HG03558 (cell line): ENCODE data around the gene SCGB2A2.

Experiments
- ATAC-seq: cut with Tn5 transposase; IDR thresholded peaks from one replicate; pipeline ENCODE4 v1.9.1; 2021; ENCODE audit warnings: moderate number of reproducible peaks; ENCODE audit not compliant: unreplicated experiment; ENCODE audit errors: extremely low read depth

The SCGB2A2 gene

GRCh38 chr11:62269654-62270278 lies at the start of gene SCGB2A2:
Gene SCGB2A2 (plus strand): TSS chr11:62270158. CDS start chr11:62270217, 59 bp downstream.
- ATAC-seq = no peak

- no peak for ATAC-seq
Measured at GRCh38 chr11:62221498-62221897, 48.5 kb upstream of the SCGB2A2 start.

GRCh38 chr11:62223095-62223494 lies 46.9 kb upstream of the SCGB2A2 start:
- no peak for ATAC-seq

- no peak for ATAC-seq
Measured at GRCh38 chr11:62233730-62234129, 36.2 kb upstream of the SCGB2A2 start.

GRCh38 chr11:62236187-62236586 lies 33.8 kb upstream of the SCGB2A2 start:
- no peak for ATAC-seq

GRCh38 chr11:62237499-62237898 lies 32.5 kb upstream of the SCGB2A2 start:
- no peak for ATAC-seq

- no peak for ATAC-seq
Measured at GRCh38 chr11:62238151-62238550, 31.8 kb upstream of the SCGB2A2 start.

- ATAC-seq = no peak
Measured at GRCh38 chr11:62241095-62241494, 28.9 kb upstream of the SCGB2A2 start.

- no peak for ATAC-seq
Measured at GRCh38 chr11:62242021-62242420, 27.9 kb upstream of the SCGB2A2 start, which contains the start of gene SCGB1D2. Gene SCGB1D2 (plus strand): TSS chr11:62242239. CDS start chr11:62242308, 69 bp downstream.

GRCh38 chr11:62245271-62245753 lies 24.6 kb upstream of the SCGB2A2 start:
- no peak for ATAC-seq

- ATAC-seq = no peak
Measured at GRCh38 chr11:62251698-62252097, 18.3 kb upstream of the SCGB2A2 start.

GRCh38 chr11:62253999-62254542 lies 15.9 kb upstream of the SCGB2A2 start:
- no peak for ATAC-seq

GRCh38 chr11:62256281-62256680 lies 13.7 kb upstream of the SCGB2A2 start:
- ATAC-seq = no peak

GRCh38 chr11:62260261-62260953 lies 9.6 kb upstream of the SCGB2A2 start:
- ATAC-seq = no peak

- ATAC-seq = no peak
Measured at GRCh38 chr11:62264004-62264403, 6.0 kb upstream of the SCGB2A2 start.

- no peak for ATAC-seq
Measured at GRCh38 chr11:62266558-62266957, 3.4 kb upstream of the SCGB2A2 start.

- no peak for ATAC-seq
Measured at GRCh38 chr11:62267050-62267449, 2.9 kb upstream of the SCGB2A2 start.

- ATAC-seq = no peak
Measured at GRCh38 chr11:62267576-62267975, 2.4 kb upstream of the SCGB2A2 start.

GRCh38 chr11:62273284-62273683 lies 3.3 kb downstream of the SCGB2A2 start:
- ATAC-seq = no peak

GRCh38 chr11:62273789-62274275 lies 3.9 kb downstream of the SCGB2A2 start:
- no peak for ATAC-seq

- no peak for ATAC-seq
Measured at GRCh38 chr11:62280452-62280851, 10.5 kb downstream of the SCGB2A2 start.
